ENCODE data around the gene TTLL11.

Gene TTLL11

GRCh38 chr9:121929893-121930875, 162.9 kb downstream of the TTLL11 start:
- no peak for DNase-seq

DNA sequence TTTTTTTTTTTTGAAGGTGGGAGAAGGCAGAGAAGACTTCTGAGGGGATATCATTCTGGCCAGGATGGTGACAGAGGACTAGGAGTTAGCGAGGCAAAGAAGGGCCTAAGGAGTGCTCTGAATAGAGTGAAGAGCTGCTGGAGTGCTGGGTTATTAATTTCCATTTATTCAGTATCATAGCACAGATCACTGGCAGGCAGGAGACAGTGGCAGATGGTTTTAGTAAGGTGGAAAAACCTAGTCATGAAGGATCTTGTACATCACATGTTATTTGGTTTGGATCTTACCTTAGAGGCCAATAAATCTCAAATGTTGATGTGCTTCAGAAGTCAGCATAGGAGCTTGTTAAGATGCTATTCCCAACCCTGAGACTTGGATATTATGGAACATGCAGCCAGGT, 165.5 kb downstream of the TTLL11 start:
- DNase-seq, result no peak

DNA sequence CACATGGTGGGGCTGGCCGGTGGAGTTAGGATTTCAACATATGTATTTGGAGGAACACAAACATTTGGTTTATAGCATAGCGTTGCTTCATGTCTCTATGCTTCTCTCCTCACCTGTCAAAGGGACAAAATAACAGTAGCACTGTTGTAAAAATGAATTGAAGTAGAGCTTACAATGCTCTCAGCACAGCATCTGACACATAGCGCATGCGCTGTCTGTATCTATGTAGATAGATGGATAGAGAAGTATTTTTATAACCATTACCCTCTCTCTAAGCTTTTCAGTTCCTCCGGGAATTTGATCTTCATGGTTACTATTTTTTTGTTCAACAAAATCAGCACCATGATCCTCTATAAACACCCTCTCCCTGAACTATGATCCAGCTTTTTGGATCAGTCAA, 166.0 kb downstream of the TTLL11 start:
- DNase-seq, result no peak

GRCh38 chr9:121926351-121926801, 166.7 kb downstream of the TTLL11 start:
- no peak for DNase-seq

DNA sequence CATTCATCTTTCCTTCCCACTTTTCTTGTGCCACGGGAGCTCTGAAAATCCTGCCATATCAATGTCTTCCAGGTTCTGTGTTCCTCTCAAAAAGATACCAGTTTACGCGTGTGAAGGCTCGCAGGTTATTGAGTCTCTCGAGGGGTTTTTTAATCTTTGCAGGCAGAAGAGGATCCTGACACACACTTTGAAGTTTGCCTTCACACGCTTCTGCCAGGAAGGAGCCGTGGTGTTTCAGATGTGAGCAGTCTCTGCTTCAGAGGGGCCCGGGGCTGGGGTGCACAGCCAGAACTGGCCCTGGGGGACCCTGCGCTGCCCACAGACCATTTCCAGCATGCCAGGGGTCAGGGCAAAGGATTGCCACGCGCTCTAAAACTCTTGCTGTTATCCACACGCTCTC, 167.2 kb downstream of the TTLL11 start:
- DNase-seq, result no peak

DNA sequence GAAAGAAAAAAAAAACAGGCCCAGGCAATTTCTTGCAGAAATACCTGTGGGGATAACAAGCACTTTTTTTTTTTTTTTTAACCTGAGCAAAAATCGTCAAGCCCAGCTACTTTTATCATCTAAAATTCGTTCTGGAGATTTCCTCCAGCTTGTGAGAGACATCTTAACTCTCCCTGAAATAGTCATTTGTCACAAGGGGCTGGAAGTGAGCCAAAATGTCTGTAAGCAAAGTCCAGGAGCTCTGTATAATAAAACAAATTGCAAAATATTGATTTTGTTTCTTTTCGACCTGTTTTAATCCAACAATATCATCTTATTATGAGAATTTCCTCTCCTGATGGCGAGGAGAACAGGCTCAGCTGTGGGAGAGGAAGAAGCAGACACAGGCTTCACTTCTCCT, 168.4 kb downstream of the TTLL11 start:
- DNase-seq, result no peak

DNA sequence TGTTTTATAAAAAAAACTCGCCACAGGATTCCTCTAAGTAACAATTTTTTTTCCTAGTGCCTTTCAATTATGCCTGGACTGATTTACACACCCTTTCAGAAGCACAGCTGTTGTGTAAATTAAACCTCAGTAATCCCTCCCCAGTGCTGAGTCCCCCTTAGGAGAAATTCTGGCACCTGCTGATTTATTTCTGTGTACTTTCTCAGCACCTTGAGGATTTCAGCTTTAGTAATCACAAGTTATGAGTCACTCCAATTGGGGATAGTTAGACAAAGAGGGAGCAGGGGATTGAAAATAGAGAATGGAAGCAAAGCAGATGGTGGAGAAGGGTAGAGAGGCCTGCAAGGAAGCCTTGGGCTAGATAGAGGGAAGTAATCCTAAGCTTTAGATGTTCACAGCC, 171.7 kb downstream of the TTLL11 start:
- no peak for DNase-seq

- DNase-seq, result no peak
Measured at GRCh38 chr9:121917375-121918335, 175.5 kb downstream of the TTLL11 start.

DNA sequence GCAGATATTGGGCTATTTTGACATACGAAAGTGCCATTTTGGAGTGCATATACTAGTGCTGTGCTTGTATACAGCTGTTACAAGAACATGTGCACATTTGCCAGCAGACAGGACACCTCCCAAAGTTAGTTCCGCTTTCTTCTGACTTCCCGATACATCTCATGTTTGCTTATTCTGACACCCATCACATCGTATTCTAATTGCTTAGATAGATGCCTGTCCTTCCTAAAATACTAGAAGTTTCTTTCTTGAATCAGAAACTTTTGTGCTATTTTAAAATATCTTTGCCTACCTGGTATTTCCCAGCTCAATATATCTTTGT, 177.8 kb downstream of the TTLL11 start:
- DNase-seq, result no peak

DNA sequence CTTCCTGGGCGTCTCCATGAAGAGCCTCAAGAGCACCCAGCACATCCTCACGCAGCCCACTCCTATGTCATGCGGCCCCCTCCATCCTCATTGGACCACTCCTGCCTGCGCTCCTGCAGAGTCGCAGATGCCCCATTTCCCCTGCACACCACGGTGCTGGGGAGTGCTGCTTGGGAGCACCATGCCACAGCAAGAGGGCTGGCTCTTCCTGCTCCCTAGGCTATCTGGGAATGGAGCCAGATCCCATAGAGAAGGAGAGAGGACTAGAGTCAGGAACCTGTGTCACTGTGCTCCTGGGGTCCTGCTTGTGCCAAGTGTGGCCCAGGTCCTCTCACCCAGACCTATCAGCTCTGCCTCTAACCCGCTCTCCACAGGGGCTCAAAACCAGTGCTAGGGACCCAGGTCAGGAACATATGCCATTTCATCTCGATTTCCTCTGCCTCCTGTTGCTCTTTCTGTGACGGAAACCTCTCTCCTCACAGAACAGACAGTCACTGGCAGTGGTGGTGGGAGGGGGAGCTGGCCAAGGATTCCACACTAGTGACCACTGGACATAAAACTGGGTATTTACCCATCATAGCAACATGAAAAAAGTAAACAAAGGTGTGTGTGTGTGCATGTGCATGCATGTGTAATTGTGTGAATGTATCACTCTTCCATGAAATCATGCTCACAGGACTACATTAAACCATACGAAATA, 178.4 kb downstream of the TTLL11 start:
- no peak for DNase-seq

DNA sequence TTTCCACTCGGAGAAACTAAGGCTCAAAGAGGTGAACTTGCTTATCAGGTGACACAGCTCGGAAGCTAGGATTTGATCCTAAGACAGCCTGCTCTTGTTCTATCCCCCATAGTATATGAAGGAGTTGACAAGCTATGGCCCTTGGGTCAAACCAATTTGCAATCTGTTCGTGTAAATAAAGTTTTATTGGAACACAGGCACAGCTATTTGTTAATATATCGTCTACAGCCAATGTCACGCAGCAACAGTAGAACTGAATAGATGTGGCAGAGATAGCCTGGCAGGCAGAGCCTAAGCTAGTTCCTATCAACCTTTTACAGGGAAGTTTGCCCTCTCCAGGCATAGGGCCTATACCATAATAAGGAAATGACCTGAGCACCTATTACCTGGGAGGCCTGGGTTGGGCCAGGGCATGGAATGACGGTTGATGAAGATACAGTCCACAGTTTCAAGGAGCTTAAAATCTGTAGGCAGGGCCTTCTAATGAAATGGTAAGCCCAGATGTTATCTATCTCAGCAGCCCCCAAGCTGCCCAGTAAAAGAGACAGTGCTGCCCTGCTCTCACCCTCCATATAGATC, 179.0 kb downstream of the TTLL11 start:
- DNase-seq, result no peak

DNA sequence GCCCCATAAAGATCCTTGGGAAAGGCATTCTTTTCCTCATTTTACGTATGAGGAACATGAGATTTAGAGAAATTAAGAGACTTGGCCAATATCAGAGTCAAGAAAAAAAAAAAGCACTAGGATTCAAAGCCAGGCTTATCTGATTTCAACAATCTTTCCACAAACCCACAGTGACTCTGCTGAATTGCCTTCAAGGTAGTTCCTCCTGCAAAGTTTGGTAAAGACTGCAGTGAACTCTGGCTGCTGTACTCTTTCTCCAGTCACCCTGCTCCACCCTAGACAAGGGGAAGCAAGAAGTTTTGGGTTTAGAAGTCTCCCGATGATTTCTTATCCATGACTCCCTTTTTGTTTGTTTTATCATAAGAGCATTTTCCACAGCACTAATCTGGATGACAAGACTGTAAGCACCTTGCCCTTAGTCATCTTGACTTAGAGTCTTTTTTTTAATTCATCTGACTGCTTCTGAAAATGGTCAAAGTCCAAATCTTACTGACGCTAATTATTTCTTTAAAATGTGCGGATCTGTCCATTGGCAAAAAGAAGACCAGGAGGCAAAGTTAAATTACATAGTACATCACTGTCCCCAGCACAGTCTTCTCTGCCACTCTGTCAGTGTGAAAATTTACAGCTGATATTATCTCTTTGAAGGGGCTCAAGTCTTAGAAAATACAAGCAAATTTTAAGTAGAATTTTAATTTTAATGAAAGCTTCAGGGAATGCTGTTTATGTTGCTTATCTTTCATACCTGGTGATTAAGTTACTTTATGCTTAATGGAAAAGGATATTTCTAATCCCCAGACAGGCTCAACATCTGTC, 180.1 kb downstream of the TTLL11 start:
- no peak for DNase-seq

DNA sequence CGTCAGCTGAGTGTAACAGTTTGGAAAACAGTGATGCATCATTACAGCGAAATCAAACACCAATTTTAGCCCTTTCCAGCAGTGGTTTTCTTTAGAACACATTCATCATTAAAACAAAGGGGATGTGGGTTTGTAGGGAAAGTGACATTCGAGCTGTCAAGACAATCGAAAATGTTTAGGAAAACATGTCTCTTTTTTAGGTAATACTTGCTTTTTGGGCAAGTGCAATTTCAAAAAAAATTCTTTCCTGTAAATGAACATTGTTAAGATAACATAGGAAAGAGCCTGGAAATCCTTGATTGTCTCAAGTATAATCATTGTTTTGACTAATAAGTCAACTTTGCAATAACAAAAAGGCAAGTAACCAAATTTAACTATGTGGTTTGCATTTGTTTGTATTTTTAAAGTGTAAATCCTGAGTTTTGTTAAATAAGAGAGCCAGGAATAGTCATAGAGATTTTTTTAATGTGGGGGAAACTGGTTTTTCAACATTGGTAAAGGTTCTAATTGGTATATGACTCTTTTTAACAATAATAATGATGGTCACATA, 182.5 kb downstream of the TTLL11 start:
- no peak for DNase-seq

- DNase-seq, result no peak
Measured at GRCh38 chr9:121909111-121909510, 184.0 kb downstream of the TTLL11 start.

GRCh38 chr9:121906074-121906870, 186.8 kb downstream of the TTLL11 start:
- DNase-seq, result no peak

GRCh38 chr9:121902461-121903135, 190.5 kb downstream of the TTLL11 start:
- DNase-seq, result no peak

GRCh38 chr9:121901616-121902015, 191.5 kb downstream of the TTLL11 start:
- no peak for DNase-seq

DNA sequence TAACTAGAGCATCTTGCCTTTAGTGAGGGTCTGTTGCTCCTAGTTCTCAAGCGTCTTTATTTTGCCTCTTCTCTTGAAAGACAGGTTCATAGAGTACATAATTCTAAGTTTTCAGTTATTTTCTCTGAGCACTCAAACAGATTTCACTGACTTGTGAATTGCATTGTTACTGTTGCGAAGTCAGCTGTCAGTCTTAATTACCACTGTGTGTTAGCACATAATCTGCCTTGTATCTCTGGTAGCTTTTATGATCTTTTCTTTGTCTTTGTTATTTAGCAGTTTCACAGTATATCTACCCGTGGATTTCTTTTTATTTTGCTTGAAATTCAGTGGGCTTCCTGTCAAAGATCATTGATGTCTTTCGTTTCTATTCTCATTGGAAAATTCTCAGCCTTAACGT, 192.9 kb downstream of the TTLL11 start:
- no peak for DNase-seq

GRCh38 chr9:121898856-121899255, 194.3 kb downstream of the TTLL11 start:
- DNase-seq, result no peak

- no peak for DNase-seq
Measured at GRCh38 chr9:121897140-121897539, 196.0 kb downstream of the TTLL11 start.

Measured in activated CD4-positive, alpha-beta T cell treated with anti-CD3 and anti-CD28 coated beads, Interleukin-2, Interleukin-6, amounts not matched to agents 100 ng/mL and 50 ng/mL, durations not matched to agents 16 hours and 8 hours (primary cell).